Measurements from ENCODE around the gene MED13L.

Gene MED13L

GRCh38 chr12:116067892-116068291 is 209.6 kb downstream of the MED13L start:
- Histone ChIP-seq H2AFZ (ENCODE audit: low read depth, low read length, severe bottlenecking) (no peak overlapping the region), H3K9ac (ENCODE audit: low read length) (no peak overlapping the region), H3K27ac (ENCODE audit: low read depth, low read length) (no peak overlapping the region), H3K4me3 (ENCODE audit: insufficient read depth, low read length, poor library complexity, severe bottlenecking) (no peak overlapping the region), H3K79me2 (ENCODE audit: insufficient read depth, low read length) (no peaks in the 10 kb centered on the region), H3K9me2 (replicated peaks; ENCODE audit: insufficient read depth, low read length) (no peaks in the 10 kb centered on the region), H3F3A (ENCODE audit: insufficient read depth) (no peaks in the 10 kb centered on the region), H3K36me3 (ENCODE audit: low read length) (no peaks in the 10 kb centered on the region), H3K27me3 (ENCODE audit: low read length) (no peaks in the 10 kb centered on the region), H4K20me1 (ENCODE audit: low read depth, low read length) (no peaks in the 10 kb centered on the region), H3K4me2 (ENCODE audit: low read depth, low read length, poor library complexity, severe bottlenecking) (no peak overlapping the region), H3K9me3 (ENCODE audit: insufficient read depth, low read length) (no peaks in the 10 kb centered on the region)
- TF ChIP-seq, protein P1, sequence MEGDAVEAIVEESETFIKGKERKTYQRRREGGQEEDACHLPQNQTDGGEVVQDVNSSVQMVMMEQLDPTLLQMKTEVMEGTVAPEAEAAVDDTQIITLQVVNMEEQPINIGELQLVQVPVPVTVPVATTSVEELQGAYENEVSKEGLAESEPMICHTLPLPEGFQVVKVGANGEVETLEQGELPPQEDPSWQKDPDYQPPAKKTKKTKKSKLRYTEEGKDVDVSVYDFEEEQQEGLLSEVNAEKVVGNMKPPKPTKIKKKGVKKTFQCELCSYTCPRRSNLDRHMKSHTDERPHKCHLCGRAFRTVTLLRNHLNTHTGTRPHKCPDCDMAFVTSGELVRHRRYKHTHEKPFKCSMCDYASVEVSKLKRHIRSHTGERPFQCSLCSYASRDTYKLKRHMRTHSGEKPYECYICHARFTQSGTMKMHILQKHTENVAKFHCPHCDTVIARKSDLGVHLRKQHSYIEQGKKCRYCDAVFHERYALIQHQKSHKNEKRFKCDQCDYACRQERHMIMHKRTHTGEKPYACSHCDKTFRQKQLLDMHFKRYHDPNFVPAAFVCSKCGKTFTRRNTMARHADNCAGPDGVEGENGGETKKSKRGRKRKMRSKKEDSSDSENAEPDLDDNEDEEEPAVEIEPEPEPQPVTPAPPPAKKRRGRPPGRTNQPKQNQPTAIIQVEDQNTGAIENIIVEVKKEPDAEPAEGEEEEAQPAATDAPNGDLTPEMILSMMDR (IDR thresholded peaks at IDR 0.05; ENCODE audit: insufficient read depth, low read length, poor library complexity, severe bottlenecking) = no peak

DNA sequence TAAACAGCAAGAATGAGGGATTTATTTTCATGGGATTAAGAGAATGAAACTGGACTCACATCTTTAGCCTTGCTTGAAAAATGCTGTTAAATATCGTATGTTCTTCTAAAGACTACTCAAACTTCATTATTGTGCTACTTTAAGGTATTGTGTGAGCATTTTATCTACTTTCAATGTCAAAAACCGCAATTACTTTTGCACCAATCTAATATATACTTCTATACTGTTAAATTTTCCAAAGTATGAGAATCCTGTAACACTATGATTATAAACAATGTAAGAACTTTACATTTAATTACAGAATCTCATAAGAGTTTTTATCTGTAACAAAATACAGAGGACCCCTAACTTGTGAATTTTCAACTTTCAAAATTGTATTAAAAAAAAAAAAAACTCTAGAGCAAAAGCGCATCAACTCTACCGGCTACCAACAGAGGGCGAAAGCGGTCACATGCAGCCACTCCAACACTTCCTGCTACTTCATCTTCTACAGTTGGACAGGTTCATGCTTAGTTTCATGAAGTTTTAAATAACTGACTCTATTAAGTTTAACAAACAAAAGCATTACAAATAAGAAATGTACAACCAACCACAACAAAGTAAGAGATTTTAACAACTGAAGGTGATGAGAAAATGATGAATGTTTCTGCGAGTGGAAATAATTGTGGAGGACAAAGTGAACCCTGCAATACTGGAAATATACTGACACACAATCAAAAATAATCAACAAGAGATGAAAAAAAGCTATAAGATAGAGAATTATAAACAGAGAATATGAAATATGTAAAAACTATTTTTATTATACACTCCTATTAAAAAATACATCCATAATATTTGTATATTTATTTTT is 210.9 kb downstream of the MED13L start:
- Histone ChIP-seq H3K9ac (ENCODE audit: low read length) (no peak overlapping the region), H3K79me2 (ENCODE audit: insufficient read depth, low read length) (no peaks in the 10 kb centered on the region), H3K27ac (ENCODE audit: low read depth, low read length) (no peak overlapping the region), H3K4me2 (ENCODE audit: low read depth, low read length, poor library complexity, severe bottlenecking) (no peak overlapping the region), H3K9me2 (replicated peaks; ENCODE audit: insufficient read depth, low read length) (no peaks in the 10 kb centered on the region), H2AFZ (ENCODE audit: low read depth, low read length, severe bottlenecking) (no peak overlapping the region), H3K27me3 (ENCODE audit: low read length) (no peaks in the 10 kb centered on the region), H4K20me1 (ENCODE audit: low read depth, low read length) (no peaks in the 10 kb centered on the region), H3K9me3 (ENCODE audit: insufficient read depth, low read length) (no peaks in the 10 kb centered on the region), H3K36me3 (ENCODE audit: low read length) (no peaks in the 10 kb centered on the region), H3K4me3 (ENCODE audit: insufficient read depth, low read length, poor library complexity, severe bottlenecking) (no peak overlapping the region), H3F3A (ENCODE audit: insufficient read depth) (no peaks in the 10 kb centered on the region)
- TF ChIP-seq, protein P1 (IDR thresholded peaks at IDR 0.05; ENCODE audit: insufficient read depth, low read length, poor library complexity, severe bottlenecking) = peak; percentile 93
- TF ChIP-seq EZH2phosphoT487 (conservative IDR thresholded peaks at IDR 0.05; ENCODE audit: low read length) = no peak

DNA sequence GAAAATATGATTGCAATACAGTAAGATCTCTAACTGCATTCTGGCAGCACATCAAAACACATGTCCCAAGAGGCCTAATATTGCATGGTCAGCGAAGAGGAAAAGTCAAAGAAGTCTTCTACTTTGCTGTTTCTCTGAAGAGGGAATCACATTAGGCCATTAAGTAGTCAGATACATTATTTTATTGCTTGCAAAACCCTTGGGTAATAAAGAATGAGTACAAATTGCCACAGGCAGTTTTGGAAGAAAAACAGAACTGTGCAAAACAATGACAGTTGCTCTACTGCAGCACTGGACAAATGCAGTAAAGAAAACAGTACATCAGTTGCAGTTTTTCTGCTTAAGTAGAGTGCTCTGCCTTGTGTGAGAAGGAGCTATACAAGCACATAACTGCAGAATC is 211.9 kb downstream of the MED13L start:
- no peak overlapping the region for H3K9ac ChIP-seq (ENCODE audit: low read length)
- TF ChIP-seq EZH2phosphoT487 (conservative IDR thresholded peaks at IDR 0.05; ENCODE audit: low read length) = no peak
- TF ChIP-seq, protein P1 (IDR thresholded peaks at IDR 0.05; ENCODE audit: insufficient read depth, low read length, poor library complexity, severe bottlenecking) = no peak

More for the DNA sequence above, 211.9 kb downstream of the MED13L start:
- Histone ChIP-seq H4K20me1 (ENCODE audit: low read depth, low read length) (no peaks in the 10 kb centered on the region), H2AFZ (ENCODE audit: low read depth, low read length, severe bottlenecking) (no peak overlapping the region), H3F3A (ENCODE audit: insufficient read depth) (no peaks in the 10 kb centered on the region), H3K4me2 (ENCODE audit: low read depth, low read length, poor library complexity, severe bottlenecking) (no peak overlapping the region), H3K27ac (ENCODE audit: low read depth, low read length) (no peak overlapping the region), H3K4me3 (ENCODE audit: insufficient read depth, low read length, poor library complexity, severe bottlenecking) (no peak overlapping the region), H3K79me2 (ENCODE audit: insufficient read depth, low read length) (no peaks in the 10 kb centered on the region), H3K9me3 (ENCODE audit: insufficient read depth, low read length) (no peaks in the 10 kb centered on the region), H3K36me3 (ENCODE audit: low read length) (no peaks in the 10 kb centered on the region), H3K27me3 (ENCODE audit: low read length) (no peaks in the 10 kb centered on the region), H3K9me2 (replicated peaks; ENCODE audit: insufficient read depth, low read length) (no peaks in the 10 kb centered on the region)

All from SU-DHL-6 (cell line).